Muscle layer of colon (tissue), 2 donors: ENCODE data around the gene PTGDS.

ENCODE experiments used
- H3K27ac ChIP-seq: one replicate; pipeline ENCODE4 v1.7.0; 2013; ENCODE audit warnings: low read depth, mild to moderate bottlenecking, low read length, moderate library complexity
- H3K27me3 ChIP-seq, 2 donors: one replicate each; pipeline ENCODE4 v1.7.0; 2013; ENCODE audit warnings: low read length in 2 of 2, mild to moderate bottlenecking in 2 of 2; ENCODE audit not compliant: insufficient read depth in 2 of 2, control insufficient read depth in 1 of 2
- H3K36me3 ChIP-seq: one replicate; pipeline ENCODE4 v1.7.0; 2013; ENCODE audit warnings: mild to moderate bottlenecking, low read length; ENCODE audit not compliant: insufficient read depth
- H3K4me1 ChIP-seq: one replicate; pipeline ENCODE4 v1.7.0; 2013; ENCODE audit warnings: mild to moderate bottlenecking, low read length; ENCODE audit not compliant: insufficient read depth
- H3K4me3 ChIP-seq, 2 donors: one replicate each; pipeline ENCODE4 v1.7.0; 2013; ENCODE audit warnings: low read length in 2 of 2, low read depth in 1 of 2, mild to moderate bottlenecking in 1 of 2, moderate library complexity in 1 of 2
- H3K9ac ChIP-seq: one replicate; pipeline ENCODE4 v1.7.0; 2013; ENCODE audit warnings: low read length
- H3K9me3 ChIP-seq: one replicate; pipeline ENCODE4 v1.7.0; 2013; ENCODE audit warnings: mild to moderate bottlenecking, low read length
- donor health status: abdominal sarcoma.
- donor health status: Adenocarcinoma of cecum.

Gene PTGDS

GRCh38 chr9:136947955-136948510 lies 29.3 kb upstream of the PTGDS start:
- H3K27ac ChIP-seq, result no peak overlapping the region
- H3K9ac ChIP-seq, result no peak overlapping the region
- no peaks in the 10 kb centered on the region for H3K9me3 ChIP-seq
- no peaks in the 10 kb centered on the region for H3K27me3 ChIP-seq
- no peak overlapping the region for H3K4me3 ChIP-seq
- H3K4me1 ChIP-seq, result peaks cover 8% of the 10 kb centered on the region
- peaks cover 1% of the 10 kb centered on the region for H3K36me3 ChIP-seq

DNA sequence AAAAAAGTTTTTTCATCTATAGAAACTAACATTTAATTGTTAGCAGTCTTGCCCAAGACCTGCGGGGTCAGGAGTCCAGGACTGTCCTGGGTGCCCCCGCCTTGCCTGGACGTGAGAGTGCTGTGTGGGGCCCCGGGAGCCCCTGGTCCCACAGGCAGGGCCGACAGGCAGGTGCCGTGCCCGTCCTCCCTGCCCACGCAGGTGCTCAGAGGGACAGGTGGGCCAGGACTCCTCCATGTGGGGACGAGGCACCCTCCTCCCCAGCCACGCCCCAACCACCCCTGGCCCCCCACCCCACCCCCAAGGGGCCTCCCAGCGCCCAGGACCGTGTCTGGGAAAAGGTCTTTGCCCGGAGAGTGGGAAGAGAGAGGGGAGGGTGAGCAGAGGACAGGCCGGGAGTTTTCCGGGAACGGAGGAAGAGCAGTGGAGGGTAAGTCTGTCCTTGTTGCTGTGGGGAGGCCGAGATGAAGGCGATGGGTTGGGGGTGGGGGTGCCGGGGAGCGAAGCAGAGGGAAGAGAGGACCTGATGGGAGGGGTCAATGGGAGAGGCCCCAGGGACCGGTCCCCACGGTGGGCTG lies 28.0 kb upstream of the PTGDS start:
- Histone ChIP-seq H3K27me3 (no peaks in the 10 kb centered on the region), H3K4me1 (peaks cover 3% of the 10 kb centered on the region), H3K9me3 (no peaks in the 10 kb centered on the region), H3K4me3 (peak overlapping the region; percentile 38 to 75), H3K36me3 (no peaks in the 10 kb centered on the region), H3K9ac (no peak overlapping the region), H3K27ac (peak overlapping the region; percentile 58)

DNA sequence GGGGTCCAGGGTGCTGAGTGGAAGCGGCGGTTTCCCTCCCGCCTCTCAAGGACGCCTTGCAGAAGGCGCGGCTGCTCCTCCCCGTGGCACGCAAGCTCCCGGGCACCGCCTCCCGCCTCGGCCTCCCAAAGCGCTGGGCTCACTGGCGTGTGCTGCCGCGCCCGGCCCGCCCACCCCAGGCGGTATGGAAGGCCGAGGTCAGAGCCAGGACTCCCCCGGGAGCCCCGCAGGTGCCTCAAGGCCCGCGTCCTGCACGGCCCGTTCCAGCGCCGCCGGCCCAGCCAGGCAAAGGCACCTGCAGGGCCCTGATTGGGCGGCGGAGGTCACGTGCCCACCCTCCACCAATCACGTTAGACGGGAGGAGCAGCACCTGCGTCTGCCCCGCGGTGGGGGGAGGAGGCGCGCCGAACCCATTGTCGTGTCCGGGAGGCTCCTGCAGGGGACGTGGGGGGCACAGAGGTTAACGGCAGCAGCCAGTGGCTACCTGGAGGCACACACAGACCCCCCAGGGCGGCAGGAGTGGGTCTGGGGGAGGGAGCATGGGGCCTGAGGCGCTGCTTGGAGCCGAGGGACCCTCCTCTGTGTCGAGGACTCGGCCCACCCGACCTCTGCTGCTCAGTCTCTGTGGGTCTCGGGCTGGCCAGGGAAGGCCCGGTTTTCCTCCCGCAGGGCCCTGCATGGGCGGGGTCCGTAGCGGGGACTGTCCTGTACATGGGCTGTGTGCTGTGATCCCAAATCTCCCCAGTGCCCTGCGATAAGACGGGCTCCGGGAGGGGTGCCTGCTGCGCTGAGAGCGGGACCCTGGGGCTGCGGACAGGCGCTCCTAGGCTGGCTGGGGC lies 27.3 kb upstream of the PTGDS start:
- no peaks in the 10 kb centered on the region for H3K27me3 ChIP-seq
- H3K9me3 ChIP-seq, result no peaks in the 10 kb centered on the region
- peak overlapping the region; percentile 58 for H3K27ac ChIP-seq
- no peaks in the 10 kb centered on the region for H3K36me3 ChIP-seq
- H3K4me3 ChIP-seq, result peak overlapping the region; percentile 38 to 75
- peaks cover under 1% of the 10 kb centered on the region for H3K4me1 ChIP-seq
- H3K9ac ChIP-seq, result peak overlapping the region; percentile 24

- peak overlapping the region; percentile 24 for H3K9ac ChIP-seq
- H3K4me3 ChIP-seq, result peak overlapping the region; percentile 38 to 75
- no peaks in the 10 kb centered on the region for H3K36me3 ChIP-seq
- no peaks in the 10 kb centered on the region for H3K4me1 ChIP-seq
- H3K27me3 ChIP-seq, result no peaks in the 10 kb centered on the region
- no peaks in the 10 kb centered on the region for H3K9me3 ChIP-seq
- peak overlapping the region; percentile 36 for H3K27ac ChIP-seq
Observed at GRCh38 chr9:136950656-136951276, 26.5 kb upstream of the PTGDS start.

GRCh38 chr9:136951541-136952320 lies 25.6 kb upstream of the PTGDS start, which contains the start of gene LCN12:
LCN12 (plus strand) TSS chr9:136952273; CDS start chr9:136952328, 55 bp downstream.
- no peaks in the 10 kb centered on the region for H3K4me1 ChIP-seq
- H3K9me3 ChIP-seq, result no peaks in the 10 kb centered on the region
- H3K36me3 ChIP-seq, result no peaks in the 10 kb centered on the region
- H3K27me3 ChIP-seq, result no peaks in the 10 kb centered on the region
- no peak within 1 kb of the TSS for H3K4me3 ChIP-seq
- no peak within 1 kb of the TSS for H3K27ac ChIP-seq
- H3K9ac ChIP-seq, result no peak within 1 kb of the TSS

DNA sequence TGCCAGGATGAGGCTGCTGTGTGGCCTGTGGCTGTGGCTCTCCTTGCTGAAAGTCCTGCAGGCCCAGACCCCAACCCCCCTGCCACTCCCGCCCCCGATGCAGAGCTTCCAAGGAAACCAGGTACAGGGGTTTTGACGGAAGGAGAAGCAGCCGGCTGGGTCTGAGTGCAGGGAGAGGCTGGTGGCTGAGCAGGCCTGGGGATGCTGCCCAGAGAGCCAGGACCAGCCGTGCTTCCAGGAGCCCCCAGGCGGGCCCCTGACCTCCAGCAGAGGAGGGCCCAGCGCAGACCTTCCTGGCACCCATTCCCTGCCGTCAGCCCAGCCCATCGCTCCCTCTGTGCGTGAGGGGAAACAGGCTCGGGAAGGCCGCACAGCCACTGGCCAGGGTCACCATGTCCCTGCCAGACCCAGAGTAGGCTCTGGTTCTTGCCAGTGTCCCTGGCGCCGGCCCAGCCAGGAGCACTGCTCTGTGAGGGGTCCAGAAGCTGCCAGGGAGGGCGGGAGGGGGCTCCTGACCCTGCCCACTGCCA lies 24.9 kb upstream of the PTGDS start:
- H3K4me1 ChIP-seq, result no peaks in the 10 kb centered on the region
- no peaks in the 10 kb centered on the region for H3K27me3 ChIP-seq
- no peaks in the 10 kb centered on the region for H3K36me3 ChIP-seq
- no peak overlapping the region for H3K9ac ChIP-seq
- no peak overlapping the region for H3K27ac ChIP-seq
- H3K9me3 ChIP-seq, result no peaks in the 10 kb centered on the region
- H3K4me3 ChIP-seq, result no peak overlapping the region

GRCh38 chr9:136952876-136953770 lies 24.2 kb upstream of the PTGDS start:
- no peaks in the 10 kb centered on the region for H3K27me3 ChIP-seq
- H3K4me1 ChIP-seq, result no peaks in the 10 kb centered on the region
- H3K9me3 ChIP-seq, result no peaks in the 10 kb centered on the region
- H3K9ac ChIP-seq, result no peak overlapping the region
- H3K36me3 ChIP-seq, result no peaks in the 10 kb centered on the region
- H3K4me3 ChIP-seq, result no peak overlapping the region
- H3K27ac ChIP-seq, result no peak overlapping the region

DNA sequence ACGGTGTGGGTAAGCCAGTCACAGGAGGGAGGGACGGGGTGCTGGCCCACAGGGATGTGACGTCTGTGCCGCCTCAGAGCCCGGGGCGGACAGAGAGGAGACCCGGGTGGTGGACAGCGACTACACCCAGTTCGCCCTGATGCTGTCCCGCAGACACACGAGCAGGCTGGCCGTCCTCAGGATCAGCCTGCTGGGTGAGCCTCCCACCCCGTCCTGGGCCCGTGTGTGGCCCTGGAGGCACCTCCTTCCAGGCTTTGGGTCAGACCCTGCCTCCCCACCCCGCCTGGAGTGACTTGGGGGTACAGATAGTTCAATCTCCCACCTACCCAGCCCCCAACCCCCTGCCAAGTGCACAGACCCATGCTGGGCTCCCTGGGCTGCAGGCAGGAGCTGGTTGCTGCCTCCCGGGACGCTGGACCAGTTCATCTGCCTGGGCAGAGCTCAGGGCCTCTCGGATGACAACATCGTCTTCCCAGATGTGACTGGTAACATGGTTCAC lies 23.5 kb upstream of the PTGDS start:
- Histone ChIP-seq H3K4me3 (no peak overlapping the region), H3K4me1 (no peaks in the 10 kb centered on the region), H3K9ac (no peak overlapping the region), H3K27ac (no peak overlapping the region), H3K9me3 (no peaks in the 10 kb centered on the region), H3K36me3 (no peaks in the 10 kb centered on the region), H3K27me3 (no peaks in the 10 kb centered on the region)

DNA sequence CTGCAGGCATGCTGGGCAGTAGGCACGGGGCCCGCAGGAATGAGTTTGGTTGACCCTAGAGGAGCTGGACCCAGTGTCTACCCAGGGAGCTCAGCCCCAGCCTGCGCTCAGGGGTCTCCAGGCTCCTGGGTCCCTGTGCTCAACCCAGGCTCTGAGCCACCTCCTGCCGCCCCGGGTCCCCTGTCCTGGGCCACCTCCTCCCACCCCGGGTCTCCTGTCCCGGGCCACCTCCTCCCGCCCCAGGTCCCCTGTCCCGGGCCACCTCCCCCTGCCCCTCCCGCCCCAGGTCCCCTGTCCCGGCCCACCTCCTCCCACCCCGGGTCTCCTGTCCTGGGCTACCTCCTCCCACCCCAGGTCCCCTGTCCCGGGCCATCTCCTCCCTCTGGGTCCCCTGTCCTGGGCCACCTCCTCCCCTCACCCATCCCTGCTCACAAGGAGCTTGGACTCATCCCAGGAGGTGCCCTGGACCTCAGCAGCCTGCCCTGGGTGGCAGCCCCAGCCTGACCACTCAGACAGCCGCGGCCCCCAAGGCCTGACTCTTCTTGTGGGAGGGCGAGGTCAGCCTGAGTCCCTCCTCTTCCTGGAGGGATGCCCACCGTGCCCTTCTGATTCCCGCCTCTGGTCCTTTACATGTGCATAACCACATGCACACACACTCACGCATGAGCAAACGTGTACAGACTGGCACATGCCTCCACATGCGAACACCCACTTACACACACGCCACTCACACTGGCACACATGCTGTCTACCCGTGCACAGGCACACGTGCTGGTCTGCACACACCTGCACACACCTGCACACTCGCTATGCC lies 22.8 kb upstream of the PTGDS start:
- H3K4me3 ChIP-seq, result no peak overlapping the region
- H3K27ac ChIP-seq, result no peak overlapping the region
- H3K27me3 ChIP-seq, result no peaks in the 10 kb centered on the region

More for the DNA sequence above, 22.8 kb upstream of the PTGDS start:
- no peaks in the 10 kb centered on the region for H3K9me3 ChIP-seq
- H3K9ac ChIP-seq, result no peak overlapping the region
- no peaks in the 10 kb centered on the region for H3K36me3 ChIP-seq
- H3K4me1 ChIP-seq, result no peaks in the 10 kb centered on the region
